Measurements from ENCODE around the gene ABCC1. TPM values are rescaled to one million over a fixed set of nuclear protein-coding genes. Genes with fewer than 3 reads are reported as not detected.

Gene ABCC1
- 29.9 TPM for total RNA-seq (ENCODE audit: unreplicated experiment)
- long read RNA-seq, partial matches to known transcripts: 1 of 3 reads
- long read RNA-seq, other reads (novel, unspliced or antisense): 2 of 3 reads

- Mint-ChIP-seq H3K36me3 (ENCODE audit: unreplicated experiment) (no peaks in the 10 kb centered on the region), H3K4me1 (ENCODE audit: low read depth, unreplicated experiment) (peaks cover 5% of the 10 kb centered on the region), H3K4me3 (ENCODE audit: unreplicated experiment) (peak within 1 kb of the TSS; percentile 97), H3K9me3 (ENCODE audit: unreplicated experiment) (peaks cover 4% of the 10 kb centered on the region), H3K27me3 (ENCODE audit: unreplicated experiment) (peaks cover 6% of the 10 kb centered on the region), H3K27ac (ENCODE audit: unreplicated experiment) (peak within 1 kb of the TSS; percentile 90)
- no peak for TF ChIP-seq CTCF (IDR thresholded peaks at IDR 0.05; ENCODE audit: partially characterized antibody, unreplicated experiment)
- peak; percentile 59 for DNase-seq
Measured at GRCh38 chr16:15949210-15950160, at the start of gene ABCC1. ABCC1 (plus strand) TSS chr16:15949616; CDS start chr16:15949752, 136 bp downstream.

GRCh38 chr16:15900357-15900756 is 49.1 kb upstream of the ABCC1 start:
- peaks cover 3% of the 10 kb centered on the region for H3K9me3 Mint-ChIP-seq (ENCODE audit: unreplicated experiment)
- peaks cover 1% of the 10 kb centered on the region for H3K27me3 Mint-ChIP-seq (ENCODE audit: unreplicated experiment)
- no peak for TF ChIP-seq CTCF (IDR thresholded peaks at IDR 0.05; ENCODE audit: partially characterized antibody, unreplicated experiment)
- no peaks in the 10 kb centered on the region for H3K4me1 Mint-ChIP-seq (ENCODE audit: low read depth, unreplicated experiment)
- H3K4me3 Mint-ChIP-seq (ENCODE audit: unreplicated experiment): no peak overlapping the region
- no peak for DNase-seq
- no peak overlapping the region for H3K27ac Mint-ChIP-seq (ENCODE audit: unreplicated experiment)
- H3K36me3 Mint-ChIP-seq (ENCODE audit: unreplicated experiment): no peaks in the 10 kb centered on the region

GRCh38 chr16:15900901-15901500 is 48.4 kb upstream of the ABCC1 start:
- H3K4me1 Mint-ChIP-seq (ENCODE audit: low read depth, unreplicated experiment): no peaks in the 10 kb centered on the region
- H3K9me3 Mint-ChIP-seq (ENCODE audit: unreplicated experiment): peaks cover 2% of the 10 kb centered on the region
- TF ChIP-seq CTCF (IDR thresholded peaks at IDR 0.05; ENCODE audit: partially characterized antibody, unreplicated experiment): no peak
- H3K36me3 Mint-ChIP-seq (ENCODE audit: unreplicated experiment): no peaks in the 10 kb centered on the region
- DNase-seq: no peak
- peaks cover 1% of the 10 kb centered on the region for H3K27me3 Mint-ChIP-seq (ENCODE audit: unreplicated experiment)
- no peak overlapping the region for H3K4me3 Mint-ChIP-seq (ENCODE audit: unreplicated experiment)
- no peak overlapping the region for H3K27ac Mint-ChIP-seq (ENCODE audit: unreplicated experiment)

GRCh38 chr16:15903960-15904359 is 45.5 kb upstream of the ABCC1 start:
- Mint-ChIP-seq H3K9me3 (ENCODE audit: unreplicated experiment) (peaks cover 2% of the 10 kb centered on the region), H3K27me3 (ENCODE audit: unreplicated experiment) (no peaks in the 10 kb centered on the region), H3K4me3 (ENCODE audit: unreplicated experiment) (no peak overlapping the region), H3K4me1 (ENCODE audit: low read depth, unreplicated experiment) (no peaks in the 10 kb centered on the region), H3K36me3 (ENCODE audit: unreplicated experiment) (no peaks in the 10 kb centered on the region), H3K27ac (ENCODE audit: unreplicated experiment) (no peak overlapping the region)
- TF ChIP-seq CTCF (IDR thresholded peaks at IDR 0.05; ENCODE audit: partially characterized antibody, unreplicated experiment): no peak
- no peak for DNase-seq
